Measurements from ENCODE around the gene TRDN.
"Not testable (repeated sequence)": the region's sequence is repeated elsewhere in the genome, so short reads cannot be mapped to it uniquely, and the experiment has no call there.

Gene TRDN

DNA sequence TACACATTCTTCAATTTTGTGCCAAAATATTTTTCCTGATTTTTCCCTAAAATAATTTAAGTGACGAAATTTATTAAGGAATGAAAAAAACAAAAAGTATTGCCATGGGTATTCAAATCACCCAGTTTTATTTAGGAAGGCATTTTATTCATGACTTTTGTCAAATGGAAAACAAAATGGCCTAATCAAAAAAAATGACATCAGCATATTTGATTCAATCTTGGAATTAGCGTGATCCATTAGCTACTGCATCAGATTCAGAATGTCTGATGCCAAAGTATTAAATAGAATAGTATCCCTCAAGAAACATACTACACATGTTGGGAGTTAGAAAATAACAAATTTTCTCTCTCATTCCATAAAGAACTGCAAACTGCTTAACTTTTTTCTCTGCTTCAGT lies 129.2 kb downstream of the TRDN start:
- H3K36me3 ChIP-seq (ENCODE audit: insufficient read depth, low read length), result no peaks in the 10 kb centered on the region
- no peak overlapping the region for H3K4me3 ChIP-seq (ENCODE audit: low read length)

DNA sequence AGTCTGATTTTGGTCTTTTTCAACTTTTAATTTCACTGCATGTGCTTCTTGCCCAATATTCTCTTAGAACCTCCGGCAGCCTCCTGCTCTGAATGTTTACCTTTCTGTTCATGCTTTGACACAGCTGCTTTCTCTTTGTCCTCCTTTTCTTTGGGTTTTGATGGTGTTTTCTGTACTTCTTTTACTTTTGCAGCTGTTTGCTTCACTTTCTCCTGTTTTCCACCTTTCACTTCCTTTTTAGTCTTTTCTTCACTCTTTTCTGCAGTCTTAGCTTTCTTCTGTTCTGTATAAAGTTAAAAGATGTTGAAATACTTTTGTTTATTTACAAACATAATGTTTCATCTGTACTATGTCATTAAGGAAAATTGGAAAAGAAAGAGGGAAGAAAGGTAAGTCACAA lies 133.1 kb downstream of the TRDN start:
- no peak overlapping the region for H2AFZ ChIP-seq (ENCODE audit: low read depth, low read length)
- H3K36me3 ChIP-seq (ENCODE audit: insufficient read depth, low read length), result no peaks in the 10 kb centered on the region
- H3K4me1 ChIP-seq (ENCODE audit: insufficient read depth, low read length), result no peaks in the 10 kb centered on the region
- H3K4me3 ChIP-seq (ENCODE audit: low read length), result no peak overlapping the region
- H3K27me3 ChIP-seq (ENCODE audit: insufficient read depth, low read length), result no peaks in the 10 kb centered on the region
- H3K9me3 ChIP-seq (ENCODE audit: low read length), result no peaks in the 10 kb centered on the region

More for the DNA sequence above, 129.2 kb downstream of the TRDN start:
- Histone ChIP-seq H2AFZ (ENCODE audit: low read depth, low read length) (no peak overlapping the region), H3K27me3 (ENCODE audit: insufficient read depth, low read length) (no peaks in the 10 kb centered on the region), H3K9me3 (ENCODE audit: low read length) (no peaks in the 10 kb centered on the region), H3K4me1 (ENCODE audit: insufficient read depth, low read length) (no peaks in the 10 kb centered on the region)

DNA sequence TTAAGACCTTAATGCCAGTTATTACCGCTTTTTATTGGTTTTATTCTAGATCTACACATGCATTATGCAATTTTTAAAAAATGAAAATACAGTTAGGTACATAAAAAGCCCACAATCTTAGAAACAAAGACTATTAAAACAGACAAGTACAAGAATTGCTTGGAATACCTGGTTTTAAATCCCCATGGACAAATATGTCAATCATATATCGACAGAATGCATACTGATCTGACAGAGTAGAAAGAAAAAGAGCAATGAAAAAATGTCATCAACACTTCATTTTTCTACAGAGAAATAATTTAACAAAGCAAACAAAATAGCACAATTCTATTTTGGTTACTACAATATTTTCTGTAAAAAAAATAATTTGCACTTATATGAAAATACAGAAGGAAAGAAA lies 139.7 kb downstream of the TRDN start:
- no peaks in the 10 kb centered on the region for H3K4me1 ChIP-seq (ENCODE audit: insufficient read depth, low read length)
- no peaks in the 10 kb centered on the region for H3K27me3 ChIP-seq (ENCODE audit: insufficient read depth, low read length)
- H3K36me3 ChIP-seq (ENCODE audit: insufficient read depth, low read length), result no peaks in the 10 kb centered on the region
- H3K9me3 ChIP-seq (ENCODE audit: low read length), result no peaks in the 10 kb centered on the region
- H3K4me3 ChIP-seq (ENCODE audit: low read length), result no peak overlapping the region
- H2AFZ ChIP-seq (ENCODE audit: low read depth, low read length), result no peak overlapping the region

DNA sequence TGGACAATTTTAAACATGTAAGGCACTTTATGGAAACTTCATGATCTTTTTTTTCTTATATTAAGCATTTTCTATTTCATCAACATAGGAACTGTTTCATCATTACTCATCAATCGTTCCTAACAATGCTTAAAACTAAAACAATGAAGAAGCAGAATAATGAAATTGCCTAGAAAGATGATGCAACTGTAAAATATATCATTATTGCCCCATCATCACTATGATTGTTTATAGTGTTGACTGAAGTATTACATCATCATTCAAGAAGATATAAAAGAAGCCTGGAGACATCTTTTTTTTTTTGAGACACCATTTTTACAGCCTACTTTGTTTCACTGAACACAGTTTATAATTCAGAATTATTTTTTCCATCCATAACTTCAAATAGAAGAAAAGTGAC lies 147.2 kb downstream of the TRDN start:
- H3K36me3 ChIP-seq (ENCODE audit: insufficient read depth, low read length), result no peaks in the 10 kb centered on the region
- H3K4me3 ChIP-seq (ENCODE audit: low read length), result no peak overlapping the region
- no peaks in the 10 kb centered on the region for H3K9me3 ChIP-seq (ENCODE audit: low read length)
- H3K27me3 ChIP-seq (ENCODE audit: insufficient read depth, low read length), result no peaks in the 10 kb centered on the region
- no peaks in the 10 kb centered on the region for H3K4me1 ChIP-seq (ENCODE audit: insufficient read depth, low read length)
- no peak overlapping the region for H2AFZ ChIP-seq (ENCODE audit: low read depth, low read length)

DNA sequence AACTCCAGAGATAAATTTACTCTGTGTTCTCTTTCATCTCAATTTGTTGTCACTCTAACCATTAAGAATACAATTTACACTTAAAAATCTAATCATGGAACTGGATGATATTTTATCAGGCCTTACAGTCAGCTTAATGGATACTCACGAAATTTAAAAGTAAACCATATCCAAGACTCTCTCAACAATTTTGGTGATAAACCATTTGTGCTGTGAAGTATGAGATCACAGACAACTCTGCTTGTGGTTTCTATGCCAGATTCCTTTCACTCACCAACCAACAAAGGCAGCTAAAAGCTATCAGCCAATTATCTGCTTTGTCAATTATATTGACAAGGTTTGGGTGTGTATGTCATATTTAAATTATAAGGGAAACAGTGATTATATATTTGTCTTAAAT lies 155.8 kb downstream of the TRDN start:
- Histone ChIP-seq H3K27me3 (ENCODE audit: insufficient read depth, low read length) (no peaks in the 10 kb centered on the region), H3K36me3 (ENCODE audit: insufficient read depth, low read length) (no peaks in the 10 kb centered on the region), H3K4me1 (ENCODE audit: insufficient read depth, low read length) (no peaks in the 10 kb centered on the region), H3K4me3 (ENCODE audit: low read length) (no peak overlapping the region), H2AFZ (ENCODE audit: low read depth, low read length) (no peak overlapping the region), H3K9me3 (ENCODE audit: low read length) (no peaks in the 10 kb centered on the region)

DNA sequence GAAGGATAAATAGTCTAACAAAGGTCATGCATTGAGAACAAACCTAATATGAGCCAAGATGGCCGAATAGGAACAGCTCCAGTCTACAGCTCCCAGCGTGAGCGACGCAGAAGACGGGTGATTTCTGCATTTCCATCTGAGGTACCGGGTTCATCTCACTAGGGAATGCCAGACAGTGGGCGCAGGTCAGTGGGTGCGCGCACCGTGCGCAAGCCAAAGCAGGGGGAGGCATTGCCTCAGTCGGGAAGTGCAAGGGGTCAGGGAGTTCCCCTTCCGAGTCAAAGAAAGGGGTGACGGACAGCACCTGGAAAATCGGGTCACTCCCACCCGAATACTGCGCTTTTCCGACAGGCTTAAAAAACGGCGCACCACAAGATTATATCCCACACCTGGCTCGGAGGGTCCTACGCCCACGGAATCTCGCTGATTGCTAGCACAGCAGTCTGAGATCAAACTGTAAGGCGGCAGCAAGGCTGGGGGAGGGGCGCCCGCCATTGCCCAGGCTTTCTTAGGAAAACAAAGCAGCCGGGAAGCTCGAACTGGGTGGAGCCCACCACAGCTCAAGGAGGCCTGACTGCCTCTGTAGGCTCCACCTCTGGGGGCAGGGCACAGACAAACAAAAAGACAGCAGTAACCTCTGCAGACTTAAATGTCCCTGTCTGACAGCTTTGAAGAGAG lies 164.6 kb downstream of the TRDN start:
- not testable (repeated sequence) for H3K9me3 ChIP-seq (ENCODE audit: low read length); H3K4me3 ChIP-seq (ENCODE audit: low read length); H2AFZ ChIP-seq (ENCODE audit: low read depth, low read length); H3K27me3 ChIP-seq (ENCODE audit: insufficient read depth, low read length); H3K4me1 ChIP-seq (ENCODE audit: insufficient read depth, low read length); H3K36me3 ChIP-seq (ENCODE audit: insufficient read depth, low read length)

DNA sequence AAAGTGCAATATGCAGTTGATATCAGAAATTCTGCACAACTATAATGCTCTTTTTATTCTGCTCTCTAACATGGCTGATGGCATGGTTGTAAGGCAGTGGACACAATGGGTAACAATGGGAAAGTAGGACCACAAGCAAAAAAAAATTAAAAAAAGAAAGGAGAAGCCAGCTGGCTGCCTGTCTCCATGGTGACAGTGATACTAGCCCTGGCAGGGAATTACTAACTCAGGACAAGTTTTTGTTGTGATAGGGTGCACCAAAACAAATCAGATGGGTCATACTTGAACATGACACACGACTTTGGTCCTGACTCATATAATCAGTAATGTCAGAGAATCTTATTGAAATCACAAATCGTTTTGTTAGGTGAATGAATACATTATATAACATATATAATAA lies 169.4 kb downstream of the TRDN start:
- no peaks in the 10 kb centered on the region for H3K36me3 ChIP-seq (ENCODE audit: insufficient read depth, low read length)
- H3K9me3 ChIP-seq (ENCODE audit: low read length), result no peaks in the 10 kb centered on the region
- peaks cover 10% of the 10 kb centered on the region for H3K4me1 ChIP-seq (ENCODE audit: insufficient read depth, low read length)
- H3K4me3 ChIP-seq (ENCODE audit: low read length), result no peak overlapping the region
- H2AFZ ChIP-seq (ENCODE audit: low read depth, low read length), result no peak overlapping the region
- no peaks in the 10 kb centered on the region for H3K27me3 ChIP-seq (ENCODE audit: insufficient read depth, low read length)

DNA sequence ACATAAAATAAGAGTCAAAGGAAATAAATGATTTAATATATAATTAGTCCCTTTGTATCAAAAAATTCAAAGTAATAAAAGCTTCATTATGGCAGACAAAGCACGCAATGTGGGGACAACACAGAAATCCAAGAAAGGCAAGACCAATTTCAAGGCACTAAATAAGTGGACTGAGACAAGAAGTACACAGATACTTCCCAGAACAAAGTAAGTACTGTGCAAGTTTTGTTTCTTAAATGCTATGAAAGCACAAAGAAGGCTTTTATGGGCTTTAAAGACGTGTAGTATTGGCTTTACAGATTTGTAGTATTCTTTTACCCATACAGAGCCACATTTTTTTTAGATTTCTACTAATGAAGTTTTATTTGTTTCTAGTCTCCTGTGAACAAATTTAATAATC lies 174.6 kb downstream of the TRDN start:
- no peaks in the 10 kb centered on the region for H3K9me3 ChIP-seq (ENCODE audit: low read length)

DNA sequence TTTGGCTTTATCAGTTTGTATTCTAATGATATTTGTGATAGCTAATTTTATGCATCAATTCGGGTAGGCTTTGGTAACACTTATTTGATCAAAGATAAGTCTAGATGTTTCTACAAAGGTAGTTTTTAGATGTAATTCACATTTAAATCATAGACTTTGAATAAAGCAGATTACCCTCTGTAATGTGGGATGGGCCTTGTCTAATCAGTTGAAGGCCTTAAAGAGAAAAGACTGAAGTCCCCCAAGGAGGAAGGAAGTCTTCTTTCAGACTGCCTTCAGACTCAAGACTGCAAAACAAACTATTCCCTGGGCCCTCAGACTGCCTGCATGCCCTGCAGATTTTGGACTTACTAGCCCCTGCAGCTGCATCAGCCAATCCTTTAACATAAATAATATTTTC lies 178.5 kb downstream of the TRDN start:
- Histone ChIP-seq H2AFZ (ENCODE audit: low read depth, low read length) (no peak overlapping the region), H3K4me3 (ENCODE audit: low read length) (no peak overlapping the region), H3K27me3 (ENCODE audit: insufficient read depth, low read length) (no peaks in the 10 kb centered on the region), H3K9me3 (ENCODE audit: low read length) (peaks cover 2% of the 10 kb centered on the region), H3K36me3 (ENCODE audit: insufficient read depth, low read length) (no peaks in the 10 kb centered on the region), H3K4me1 (ENCODE audit: insufficient read depth, low read length) (no peaks in the 10 kb centered on the region)

More for the DNA sequence above, 174.6 kb downstream of the TRDN start:
- Histone ChIP-seq H3K27me3 (ENCODE audit: insufficient read depth, low read length) (no peaks in the 10 kb centered on the region), H3K4me3 (ENCODE audit: low read length) (no peak overlapping the region), H3K4me1 (ENCODE audit: insufficient read depth, low read length) (peaks cover 3% of the 10 kb centered on the region), H3K36me3 (ENCODE audit: insufficient read depth, low read length) (no peaks in the 10 kb centered on the region), H2AFZ (ENCODE audit: low read depth, low read length) (no peak overlapping the region)

DNA sequence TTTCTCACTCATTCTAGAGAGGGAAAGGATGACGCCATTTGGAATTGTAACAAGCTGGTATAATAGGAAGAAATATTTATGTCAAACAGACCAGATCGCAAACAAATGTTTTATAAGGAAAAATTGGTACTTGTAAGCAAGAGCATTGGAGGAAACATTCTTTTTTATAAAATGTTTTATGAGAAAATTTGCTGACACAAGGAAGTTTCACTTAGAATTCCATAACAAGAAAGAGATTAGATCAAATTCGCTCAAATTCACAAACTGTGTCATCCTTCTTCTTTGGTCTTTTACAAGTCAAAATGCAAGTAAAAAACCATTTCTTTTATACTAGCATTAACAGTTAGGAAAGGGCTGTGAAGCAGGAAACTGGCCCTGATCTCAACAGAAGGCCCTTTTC lies 179.9 kb downstream of the TRDN start:
- H3K4me3 ChIP-seq (ENCODE audit: low read length), result no peak overlapping the region
- no peak overlapping the region for H2AFZ ChIP-seq (ENCODE audit: low read depth, low read length)
- no peaks in the 10 kb centered on the region for H3K27me3 ChIP-seq (ENCODE audit: insufficient read depth, low read length)
- peaks cover 2% of the 10 kb centered on the region for H3K9me3 ChIP-seq (ENCODE audit: low read length)
- no peaks in the 10 kb centered on the region for H3K36me3 ChIP-seq (ENCODE audit: insufficient read depth, low read length)
- no peaks in the 10 kb centered on the region for H3K4me1 ChIP-seq (ENCODE audit: insufficient read depth, low read length)

DNA sequence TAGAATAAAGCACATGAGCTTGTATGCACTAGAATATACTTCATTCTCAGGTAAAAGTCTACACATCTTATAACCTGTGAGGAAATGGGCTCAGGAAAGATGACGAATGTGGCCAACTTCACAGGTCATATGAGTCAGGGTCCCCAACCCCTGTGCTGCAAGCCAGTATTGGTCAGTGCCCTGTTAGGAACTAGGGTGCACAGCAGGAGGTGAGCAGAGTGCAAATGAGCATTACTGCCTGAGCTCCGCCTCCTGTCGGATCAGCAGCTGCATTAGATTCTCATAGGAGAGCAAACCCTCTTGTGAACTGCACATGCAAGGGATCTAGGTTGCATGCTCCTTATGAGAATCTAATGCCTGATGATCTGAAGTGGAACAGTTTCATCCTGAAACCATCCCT lies 182.3 kb downstream of the TRDN start:
- H2AFZ ChIP-seq (ENCODE audit: low read depth, low read length), result no peak overlapping the region
- no peaks in the 10 kb centered on the region for H3K36me3 ChIP-seq (ENCODE audit: insufficient read depth, low read length)
- no peaks in the 10 kb centered on the region for H3K27me3 ChIP-seq (ENCODE audit: insufficient read depth, low read length)
- no peaks in the 10 kb centered on the region for H3K4me1 ChIP-seq (ENCODE audit: insufficient read depth, low read length)
- no peak overlapping the region for H3K4me3 ChIP-seq (ENCODE audit: low read length)
- H3K9me3 ChIP-seq (ENCODE audit: low read length), result peaks cover 2% of the 10 kb centered on the region

DNA sequence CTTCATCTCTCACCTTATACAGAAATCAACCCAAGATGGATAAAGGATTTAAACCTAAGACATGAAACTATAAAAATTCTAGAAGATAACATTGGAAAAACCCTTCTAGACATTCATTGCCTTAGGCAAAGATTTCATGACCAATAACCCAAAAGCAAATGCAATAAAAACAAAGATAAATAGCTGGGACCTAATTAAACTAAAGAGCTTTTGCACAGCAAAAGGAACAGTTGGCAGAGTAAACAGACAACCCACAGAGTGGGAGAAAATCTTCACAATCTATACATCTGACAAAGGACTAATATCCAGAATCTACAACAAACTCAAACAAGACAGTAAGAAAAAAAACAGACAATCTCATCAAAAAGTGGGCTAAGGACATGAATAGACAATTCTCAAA lies 183.7 kb downstream of the TRDN start:
- not testable (repeated sequence) for H3K4me1 ChIP-seq (ENCODE audit: insufficient read depth, low read length); H2AFZ ChIP-seq (ENCODE audit: low read depth, low read length); H3K27me3 ChIP-seq (ENCODE audit: insufficient read depth, low read length); H3K36me3 ChIP-seq (ENCODE audit: insufficient read depth, low read length); H3K9me3 ChIP-seq (ENCODE audit: low read length); H3K4me3 ChIP-seq (ENCODE audit: low read length)

DNA sequence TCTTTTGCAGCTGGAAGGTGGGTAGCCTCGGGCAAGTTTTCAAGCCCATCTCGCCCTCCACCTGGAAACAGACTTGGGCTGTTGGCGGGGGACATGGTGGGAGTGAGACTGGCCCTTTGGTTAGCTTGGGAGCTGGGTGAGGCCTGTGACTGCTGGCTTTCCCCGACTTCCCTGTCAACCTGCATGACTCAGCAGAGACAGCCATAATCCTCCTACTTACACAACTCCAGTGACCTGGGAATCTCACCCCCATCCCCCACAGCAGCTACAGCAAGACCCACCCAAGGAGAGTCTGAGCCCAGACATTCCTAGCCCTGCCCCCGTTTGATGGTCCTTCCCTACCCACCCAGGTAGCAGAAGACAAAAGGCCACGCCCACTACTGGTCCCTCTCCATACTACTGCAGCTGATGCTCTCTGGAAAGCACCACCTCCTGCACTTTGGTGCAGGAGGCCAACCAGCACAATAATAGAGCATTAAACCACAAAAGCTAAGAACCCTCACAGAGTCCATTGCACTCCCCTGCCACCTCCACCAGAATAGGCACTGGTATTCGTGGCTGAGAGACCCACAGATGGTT lies 188.4 kb downstream of the TRDN start:
- Histone ChIP-seq H3K27me3 (ENCODE audit: insufficient read depth, low read length) (no peaks in the 10 kb centered on the region), H3K4me3 (ENCODE audit: low read length) (no peak overlapping the region), H3K36me3 (ENCODE audit: insufficient read depth, low read length) (no peaks in the 10 kb centered on the region), H2AFZ (ENCODE audit: low read depth, low read length) (no peak overlapping the region), H3K9me3 (ENCODE audit: low read length) (no peaks in the 10 kb centered on the region), H3K4me1 (ENCODE audit: insufficient read depth, low read length) (no peaks in the 10 kb centered on the region)

DNA sequence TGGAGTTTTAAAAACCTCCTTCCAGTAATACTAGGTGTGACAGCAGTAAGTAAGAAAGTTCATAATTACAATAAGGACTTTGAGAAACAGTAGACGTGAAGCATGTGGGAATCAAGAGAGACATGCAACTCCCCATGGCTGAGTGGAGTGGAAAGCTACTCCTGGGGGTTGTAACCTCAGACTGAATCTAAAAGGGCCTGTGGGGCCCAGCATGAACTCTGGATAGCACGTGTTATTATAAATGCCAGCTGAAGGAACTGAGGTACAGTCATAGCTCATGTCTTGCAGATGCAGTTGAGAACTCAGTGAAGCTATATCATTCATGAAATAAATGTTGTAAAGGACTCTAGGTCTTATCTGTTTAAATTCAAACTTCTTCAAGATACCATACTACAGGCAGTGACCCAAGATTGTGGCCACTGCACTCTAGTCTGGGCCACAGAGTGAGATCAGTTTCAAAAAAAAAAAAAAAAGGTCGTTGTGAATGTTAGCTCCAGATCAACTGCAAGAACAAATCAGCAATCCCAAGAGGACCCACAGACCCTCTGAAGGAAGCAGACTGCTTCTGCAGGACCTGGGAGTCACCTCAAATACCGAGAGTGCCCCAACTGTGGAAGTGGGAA lies 189.3 kb downstream of the TRDN start:
- Histone ChIP-seq H3K36me3 (ENCODE audit: insufficient read depth, low read length) (no peaks in the 10 kb centered on the region), H3K9me3 (ENCODE audit: low read length) (no peaks in the 10 kb centered on the region), H3K4me1 (ENCODE audit: insufficient read depth, low read length) (no peaks in the 10 kb centered on the region)

More for the DNA sequence above, 189.3 kb downstream of the TRDN start:
- no peak overlapping the region for H3K4me3 ChIP-seq (ENCODE audit: low read length)
- no peak overlapping the region for H2AFZ ChIP-seq (ENCODE audit: low read depth, low read length)
- H3K27me3 ChIP-seq (ENCODE audit: insufficient read depth, low read length), result no peaks in the 10 kb centered on the region

Measured in neuron (in vitro differentiated cells).